Measurements from ENCODE around the gene CHMP4B.

Gene CHMP4B

GRCh38 chr20:33810885-33811775 lies at the start of gene CHMP4B:
Gene CHMP4B, plus strand, starts transcription at chr20:33811348. Its CDS starts 121 bp downstream, at chr20:33811469.
- Histone ChIP-seq H3K4me3 (ENCODE audit: low read length) (peak within 1 kb of the TSS; percentile 75), H3K36me3 (ENCODE audit: control insufficient read depth, insufficient read depth, low read length) (no peaks in the 10 kb centered on the region), H3K9me3 (ENCODE audit: control insufficient read depth, insufficient read depth, low read length) (no peaks in the 10 kb centered on the region), H3K4me1 (ENCODE audit: control insufficient read depth, insufficient read depth, low read length) (no peaks in the 10 kb centered on the region), H3K27me3 (ENCODE audit: control insufficient read depth, insufficient read depth, low read length) (no peaks in the 10 kb centered on the region), H3K27ac (ENCODE audit: low read length) (no peak within 1 kb of the TSS)
- WGBS (ENCODE audit: insufficient coverage, insufficient read length), result no CpG with 5 or more reads among the region's 71 CpGs
- peak; percentile 89 for DNase-seq (ENCODE audit: low read depth, low spot score)

- no peaks in the 10 kb centered on the region for H3K27me3 ChIP-seq (ENCODE audit: control insufficient read depth, insufficient read depth, low read length)
- no CpG with 5 or more reads among the region's 13 CpGs for WGBS (ENCODE audit: insufficient coverage, insufficient read length)
- H3K4me1 ChIP-seq (ENCODE audit: control insufficient read depth, insufficient read depth, low read length), result no peaks in the 10 kb centered on the region; the same call in 1 of the 2 replicates
- DNase-seq (ENCODE audit: low read depth, low spot score), result no peak
- H3K36me3 ChIP-seq (ENCODE audit: control insufficient read depth, insufficient read depth, low read length), result 0 out of 2 replicates have a peak, but pooled peaks cover 1% of the 10 kb centered on the region
- H3K27ac ChIP-seq (ENCODE audit: low read length), result no peak overlapping the region
- H3K4me3 ChIP-seq (ENCODE audit: low read length), result no peak overlapping the region
- H3K9me3 ChIP-seq (ENCODE audit: control insufficient read depth, insufficient read depth, low read length), result no peaks in the 10 kb centered on the region
Observed at GRCh38 chr20:33761698-33762250, 49.4 kb upstream of the CHMP4B start.

GRCh38 chr20:33765099-33765498 lies 46.0 kb upstream of the CHMP4B start:
- no peaks in the 10 kb centered on the region; the same call in 1 of the 2 replicates for H3K4me1 ChIP-seq (ENCODE audit: control insufficient read depth, insufficient read depth, low read length)
- H3K36me3 ChIP-seq (ENCODE audit: control insufficient read depth, insufficient read depth, low read length), result peaks cover 2% of the 10 kb centered on the region; the same call in 1 of the 2 replicates
- no peaks in the 10 kb centered on the region for H3K27me3 ChIP-seq (ENCODE audit: control insufficient read depth, insufficient read depth, low read length)
- no peak overlapping the region for H3K4me3 ChIP-seq (ENCODE audit: low read length)
- no peak overlapping the region for H3K27ac ChIP-seq (ENCODE audit: low read length)
- no peaks in the 10 kb centered on the region for H3K9me3 ChIP-seq (ENCODE audit: control insufficient read depth, insufficient read depth, low read length)
- WGBS (ENCODE audit: insufficient coverage, insufficient read length), result no CpG with 5 or more reads among the region's 2 CpGs
- no peak for DNase-seq (ENCODE audit: low read depth, low spot score)

GRCh38 chr20:33765592-33765991 lies 45.6 kb upstream of the CHMP4B start:
- H3K27ac ChIP-seq (ENCODE audit: low read length), result no peak overlapping the region
- peaks cover 2% of the 10 kb centered on the region; the same call in 1 of the 2 replicates for H3K36me3 ChIP-seq (ENCODE audit: control insufficient read depth, insufficient read depth, low read length)
- no peaks in the 10 kb centered on the region; the same call in 1 of the 2 replicates for H3K4me1 ChIP-seq (ENCODE audit: control insufficient read depth, insufficient read depth, low read length)
- no CpG with 5 or more reads among the region's 5 CpGs for WGBS (ENCODE audit: insufficient coverage, insufficient read length)
- H3K27me3 ChIP-seq (ENCODE audit: control insufficient read depth, insufficient read depth, low read length), result no peaks in the 10 kb centered on the region
- H3K9me3 ChIP-seq (ENCODE audit: control insufficient read depth, insufficient read depth, low read length), result no peaks in the 10 kb centered on the region
- DNase-seq (ENCODE audit: low read depth, low spot score), result no peak
- H3K4me3 ChIP-seq (ENCODE audit: low read length), result no peak overlapping the region

- peaks cover 2% of the 10 kb centered on the region; the same call in 1 of the 2 replicates for H3K36me3 ChIP-seq (ENCODE audit: control insufficient read depth, insufficient read depth, low read length)
- no CpG with 5 or more reads among the region's 9 CpGs for WGBS (ENCODE audit: insufficient coverage, insufficient read length)
- no peak overlapping the region for H3K27ac ChIP-seq (ENCODE audit: low read length)
- no peaks in the 10 kb centered on the region; the same call in 1 of the 2 replicates for H3K4me1 ChIP-seq (ENCODE audit: control insufficient read depth, insufficient read depth, low read length)
- no peak for DNase-seq (ENCODE audit: low read depth, low spot score)
- H3K4me3 ChIP-seq (ENCODE audit: low read length), result no peak overlapping the region
- no peaks in the 10 kb centered on the region for H3K9me3 ChIP-seq (ENCODE audit: control insufficient read depth, insufficient read depth, low read length)
- H3K27me3 ChIP-seq (ENCODE audit: control insufficient read depth, insufficient read depth, low read length), result no peaks in the 10 kb centered on the region
Observed at GRCh38 chr20:33766686-33767085, 44.5 kb upstream of the CHMP4B start.

GRCh38 chr20:33767777-33768138 lies 43.4 kb upstream of the CHMP4B start:
- Histone ChIP-seq H3K4me3 (ENCODE audit: low read length) (no peak overlapping the region), H3K4me1 (ENCODE audit: control insufficient read depth, insufficient read depth, low read length) (no peaks in the 10 kb centered on the region; the same call in 1 of the 2 replicates), H3K27me3 (ENCODE audit: control insufficient read depth, insufficient read depth, low read length) (no peaks in the 10 kb centered on the region), H3K36me3 (ENCODE audit: control insufficient read depth, insufficient read depth, low read length) (peaks cover 2% of the 10 kb centered on the region; the same call in 1 of the 2 replicates), H3K9me3 (ENCODE audit: control insufficient read depth, insufficient read depth, low read length) (no peaks in the 10 kb centered on the region), H3K27ac (ENCODE audit: low read length) (no peak overlapping the region)
- WGBS (ENCODE audit: insufficient coverage, insufficient read length), result no CpG with 5 or more reads among the region's 2 CpGs
- DNase-seq (ENCODE audit: low read depth, low spot score), result no peak

- Histone ChIP-seq H3K36me3 (ENCODE audit: control insufficient read depth, insufficient read depth, low read length) (peaks cover 2% of the 10 kb centered on the region; the same call in 1 of the 2 replicates), H3K27ac (ENCODE audit: low read length) (no peak overlapping the region), H3K4me3 (ENCODE audit: low read length) (no peak overlapping the region), H3K4me1 (ENCODE audit: control insufficient read depth, insufficient read depth, low read length) (no peaks in the 10 kb centered on the region; the same call in 1 of the 2 replicates), H3K9me3 (ENCODE audit: control insufficient read depth, insufficient read depth, low read length) (no peaks in the 10 kb centered on the region), H3K27me3 (ENCODE audit: control insufficient read depth, insufficient read depth, low read length) (no peaks in the 10 kb centered on the region)
- DNase-seq (ENCODE audit: low read depth, low spot score), result no peak
- WGBS (ENCODE audit: insufficient coverage, insufficient read length), result no CpG with 5 or more reads among the region's 4 CpGs
Observed at GRCh38 chr20:33769043-33769442, 42.1 kb upstream of the CHMP4B start.

GRCh38 chr20:33770005-33770404 lies 41.1 kb upstream of the CHMP4B start:
- H3K4me1 ChIP-seq (ENCODE audit: control insufficient read depth, insufficient read depth, low read length), result no peaks in the 10 kb centered on the region; the same call in 1 of the 2 replicates
- H3K9me3 ChIP-seq (ENCODE audit: control insufficient read depth, insufficient read depth, low read length), result no peaks in the 10 kb centered on the region
- H3K27me3 ChIP-seq (ENCODE audit: control insufficient read depth, insufficient read depth, low read length), result no peaks in the 10 kb centered on the region
- no peak overlapping the region for H3K27ac ChIP-seq (ENCODE audit: low read length)
- DNase-seq (ENCODE audit: low read depth, low spot score), result no peak
- WGBS (ENCODE audit: insufficient coverage, insufficient read length), result no CpG with 5 or more reads among the region's 10 CpGs
- no peak overlapping the region for H3K4me3 ChIP-seq (ENCODE audit: low read length)
- peaks cover 2% of the 10 kb centered on the region; the same call in 1 of the 2 replicates for H3K36me3 ChIP-seq (ENCODE audit: control insufficient read depth, insufficient read depth, low read length)

DNA sequence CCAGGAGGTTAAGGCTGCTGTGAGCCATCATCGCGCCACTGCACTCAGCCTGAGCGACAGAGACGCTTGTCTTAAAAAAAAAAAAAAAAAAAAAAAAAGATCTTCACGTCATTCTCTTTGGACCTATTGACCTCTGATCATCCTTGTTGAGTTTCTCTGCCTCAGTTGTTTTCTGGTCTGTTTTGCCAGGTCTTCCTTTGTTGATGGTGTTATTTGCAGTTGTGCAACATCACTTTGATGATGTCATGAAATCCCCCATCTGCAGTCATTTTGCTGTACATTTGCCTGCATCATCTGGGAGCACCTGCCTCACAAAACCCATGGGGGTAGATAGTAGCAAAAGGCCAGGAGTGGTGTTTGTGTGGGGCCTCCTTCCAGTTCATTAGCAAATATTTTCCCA lies 39.2 kb upstream of the CHMP4B start:
- no peaks in the 10 kb centered on the region for H3K4me1 ChIP-seq (ENCODE audit: control insufficient read depth, insufficient read depth, low read length)
- DNase-seq (ENCODE audit: low read depth, low spot score), result no peak
- H3K27ac ChIP-seq (ENCODE audit: low read length), result no peak overlapping the region
- WGBS (ENCODE audit: insufficient coverage, insufficient read length), result no CpG with 5 or more reads among the region's 5 CpGs
- H3K9me3 ChIP-seq (ENCODE audit: control insufficient read depth, insufficient read depth, low read length), result no peaks in the 10 kb centered on the region
- H3K4me3 ChIP-seq (ENCODE audit: low read length), result no peak overlapping the region
- no peaks in the 10 kb centered on the region for H3K27me3 ChIP-seq (ENCODE audit: control insufficient read depth, insufficient read depth, low read length)
- H3K36me3 ChIP-seq (ENCODE audit: control insufficient read depth, insufficient read depth, low read length), result no peaks in the 10 kb centered on the region; the same call in 1 of the 2 replicates

DNA sequence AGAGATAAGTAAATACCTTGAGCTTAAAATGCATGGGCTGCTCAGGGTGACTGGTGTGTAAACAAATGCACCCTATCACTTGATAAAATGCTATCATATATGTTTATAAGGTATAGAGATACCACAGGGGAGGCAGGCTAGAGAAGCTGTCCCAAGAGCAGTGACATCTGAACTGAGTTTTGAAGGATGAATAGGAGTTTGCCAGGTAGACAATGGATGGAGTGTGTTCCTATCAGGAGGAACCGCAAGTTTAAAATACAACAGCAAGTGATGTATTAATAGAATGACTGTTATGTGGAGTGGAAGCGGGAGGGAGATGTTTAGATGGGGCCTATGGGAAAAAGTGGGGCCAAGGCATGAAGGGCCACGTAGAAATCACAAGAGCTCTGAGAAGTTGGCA lies 38.7 kb upstream of the CHMP4B start:
- 100% methylated on average over 2 of the region's 3 CpGs for WGBS (ENCODE audit: insufficient coverage, insufficient read length)
- Histone ChIP-seq H3K27me3 (ENCODE audit: control insufficient read depth, insufficient read depth, low read length) (no peaks in the 10 kb centered on the region), H3K4me1 (ENCODE audit: control insufficient read depth, insufficient read depth, low read length) (no peaks in the 10 kb centered on the region), H3K9me3 (ENCODE audit: control insufficient read depth, insufficient read depth, low read length) (no peaks in the 10 kb centered on the region), H3K4me3 (ENCODE audit: low read length) (no peak overlapping the region), H3K36me3 (ENCODE audit: control insufficient read depth, insufficient read depth, low read length) (no peaks in the 10 kb centered on the region; the same call in 1 of the 2 replicates), H3K27ac (ENCODE audit: low read length) (no peak overlapping the region)
- DNase-seq (ENCODE audit: low read depth, low spot score), result no peak

Data from iPS DF 6.9 (cell line).